DND-41 (cell line): ENCODE results near the gene HIVEP2.

ENCODE experiments used
- ATAC-seq: fragments of 200-7000 bp; cut with Tn5 transposase; 3 replicates; pipeline ENCODE4 v1.9.1; 2021; ENCODE audit warnings: low read depth; ENCODE audit not compliant: insufficient read depth
- DNase-seq: peaks from one replicate; pipeline ENCODE4 v3.0.0-alpha.2; 2020
- H2AFZ ChIP-seq: 2 replicates; pipeline ENCODE4 v1.6.0; 2012; ENCODE audit warnings: low read depth, low read length
- H3K27ac ChIP-seq: 2 replicates; pipeline ENCODE4 v1.5.1; 2012; ENCODE audit warnings: low read length, inconsistent platforms
- H3K27me3 ChIP-seq: fragments of 200-600 bp; sonication (generic); 2 replicates; pipeline ENCODE4 v1.6.0; 2012; ENCODE audit warnings: low read length, mild to moderate bottlenecking, inconsistent platforms; ENCODE audit not compliant: insufficient read depth, poor library complexity
- H3K36me3 ChIP-seq: 2 replicates; pipeline ENCODE4 v1.5.1; 2012; ENCODE audit warnings: low read length, inconsistent platforms; ENCODE audit not compliant: insufficient read depth
- H3K4me1 ChIP-seq: 2 replicates; pipeline ENCODE4 v1.5.1; 2012; ENCODE audit warnings: mild to moderate bottlenecking, low read length; ENCODE audit not compliant: insufficient read depth
- H3K4me2 ChIP-seq: 2 replicates; pipeline ENCODE4 v1.6.0; 2012; ENCODE audit warnings: mild to moderate bottlenecking, moderate library complexity, low read length, inconsistent platforms; ENCODE audit not compliant: insufficient read depth
- H3K4me3 ChIP-seq, 2 experiments: fragments of 200-600 bp in 1 of 2; shearing (Covaris generic) in 1 of 2; 2 replicates each; pipeline ENCODE4 v1.5.1; 2012 to 2016; ENCODE audit warnings: inconsistent platforms in 2 of 2, low read length in 2 of 2, mild to moderate bottlenecking in 2 of 2, low read depth in 1 of 2, moderate library complexity in 1 of 2
- H3K79me2 ChIP-seq: 2 replicates; pipeline ENCODE4 v1.6.0; 2012; ENCODE audit warnings: low read length, inconsistent platforms; ENCODE audit not compliant: insufficient read depth
- H3K9ac ChIP-seq: 2 replicates; pipeline ENCODE4 v1.6.0; 2012; ENCODE audit warnings: low read depth, mild to moderate bottlenecking, inconsistent platforms, low read length, moderate library complexity
- H3K9me3 ChIP-seq: 2 replicates; pipeline ENCODE4 v1.5.1; 2012; ENCODE audit warnings: low read length, moderate library complexity, mild to moderate bottlenecking, inconsistent platforms; ENCODE audit not compliant: insufficient read depth, severe bottlenecking
- H4K20me1 ChIP-seq: 2 replicates; pipeline ENCODE4 v1.6.0; 2012; ENCODE audit warnings: low read length; ENCODE audit not compliant: insufficient read depth
- EZH2 ChIP-seq: IDR thresholded peaks from 3 replicates; pipeline ENCODE4 v1.6.1; 2012; ENCODE audit warnings: borderline replicate concordance, low read depth, mild to moderate bottlenecking, moderate library complexity, low read length, inconsistent platforms; ENCODE audit not compliant: severe bottlenecking
- TF ChIP-seq, protein P1 (sequence below): IDR thresholded peaks from 2 replicates; pipeline ENCODE4 v1.5.1; 2012; ENCODE audit warnings: borderline replicate concordance, low read length, moderate library complexity, mild to moderate bottlenecking; ENCODE audit not compliant: poor library complexity, severe bottlenecking; ENCODE audit errors: extremely low read depth

HIVEP2 gene

DNA sequence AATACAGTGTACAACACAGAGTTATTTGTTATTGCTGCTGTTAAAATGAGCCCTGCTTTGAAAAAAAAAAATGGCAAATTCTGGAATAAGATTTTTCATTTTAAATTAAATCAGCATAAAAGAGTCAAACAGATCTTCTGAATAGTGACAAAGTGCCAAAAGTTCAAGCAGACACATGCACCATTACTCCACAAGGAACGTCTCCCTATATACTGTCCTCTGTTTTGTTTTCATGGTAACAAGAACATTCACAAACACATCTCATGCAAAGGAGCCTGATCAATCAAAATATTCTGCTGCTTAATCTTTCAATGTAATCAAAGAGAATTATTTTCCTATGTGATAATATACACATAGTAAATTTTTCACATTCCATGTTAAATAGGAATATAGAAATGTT is 2.7 kb downstream of the HIVEP2 start:
- H3K4me3 ChIP-seq: peak overlapping the region in 1 of 2 experiments; percentile 87; a peak in 1 of 4 replicates
- peaks cover 11% of the 10 kb centered on the region for H3K27me3 ChIP-seq
- ATAC-seq (no peak), DNase-seq (no peak)
- no peak overlapping the region for H2AFZ ChIP-seq
- peaks cover 58% of the 10 kb centered on the region for H3K79me2 ChIP-seq
- TF ChIP-seq, protein P1, sequence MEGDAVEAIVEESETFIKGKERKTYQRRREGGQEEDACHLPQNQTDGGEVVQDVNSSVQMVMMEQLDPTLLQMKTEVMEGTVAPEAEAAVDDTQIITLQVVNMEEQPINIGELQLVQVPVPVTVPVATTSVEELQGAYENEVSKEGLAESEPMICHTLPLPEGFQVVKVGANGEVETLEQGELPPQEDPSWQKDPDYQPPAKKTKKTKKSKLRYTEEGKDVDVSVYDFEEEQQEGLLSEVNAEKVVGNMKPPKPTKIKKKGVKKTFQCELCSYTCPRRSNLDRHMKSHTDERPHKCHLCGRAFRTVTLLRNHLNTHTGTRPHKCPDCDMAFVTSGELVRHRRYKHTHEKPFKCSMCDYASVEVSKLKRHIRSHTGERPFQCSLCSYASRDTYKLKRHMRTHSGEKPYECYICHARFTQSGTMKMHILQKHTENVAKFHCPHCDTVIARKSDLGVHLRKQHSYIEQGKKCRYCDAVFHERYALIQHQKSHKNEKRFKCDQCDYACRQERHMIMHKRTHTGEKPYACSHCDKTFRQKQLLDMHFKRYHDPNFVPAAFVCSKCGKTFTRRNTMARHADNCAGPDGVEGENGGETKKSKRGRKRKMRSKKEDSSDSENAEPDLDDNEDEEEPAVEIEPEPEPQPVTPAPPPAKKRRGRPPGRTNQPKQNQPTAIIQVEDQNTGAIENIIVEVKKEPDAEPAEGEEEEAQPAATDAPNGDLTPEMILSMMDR: no peak
- TF ChIP-seq EZH2: no peak
- peaks cover 46% of the 10 kb centered on the region for H3K4me1 ChIP-seq
- H3K9me3 ChIP-seq: no peaks in the 10 kb centered on the region
- H3K27ac ChIP-seq: peak overlapping the region; percentile 99
- peak overlapping the region; percentile 79 for H3K9ac ChIP-seq
- H3K36me3 ChIP-seq: no peaks in the 10 kb centered on the region
- H3K4me2 ChIP-seq: peak overlapping the region; percentile 80
- H4K20me1 ChIP-seq: no peaks in the 10 kb centered on the region

DNA sequence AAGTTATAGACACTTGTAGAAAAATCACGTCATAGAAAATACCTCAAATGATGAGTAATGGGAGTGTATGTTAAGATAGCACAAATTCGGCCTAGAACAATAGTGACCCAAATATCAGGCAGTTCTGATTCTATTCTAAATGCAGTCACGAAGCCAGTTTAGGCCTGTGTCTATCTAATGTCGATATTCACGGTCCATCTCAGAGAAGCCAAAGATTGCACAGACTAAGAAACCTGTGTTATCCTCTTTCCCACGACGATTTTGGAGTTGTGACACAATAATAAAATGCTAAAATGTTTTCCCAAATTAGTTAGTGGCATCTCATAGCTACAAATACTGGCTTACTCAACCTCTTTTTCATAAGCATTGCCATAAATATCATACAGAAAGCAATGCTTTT is 4.0 kb downstream of the HIVEP2 start:
- Histone ChIP-seq H2AFZ (no peak overlapping the region), H3K27ac (no peak overlapping the region), H3K4me2 (no peak overlapping the region), H3K9ac (no peak overlapping the region), H3K9me3 (no peaks in the 10 kb centered on the region), H3K27me3 (peaks cover 1% of the 10 kb centered on the region), H4K20me1 (no peaks in the 10 kb centered on the region), H3K36me3 (no peaks in the 10 kb centered on the region), H3K4me1 (peaks cover 44% of the 10 kb centered on the region), H3K4me3 (no peak overlapping the region), H3K79me2 (peaks cover 65% of the 10 kb centered on the region)
- DNase-seq (no peak), ATAC-seq (no peak)
- TF ChIP-seq, protein P1: no peak
- no peak for TF ChIP-seq EZH2

DNA sequence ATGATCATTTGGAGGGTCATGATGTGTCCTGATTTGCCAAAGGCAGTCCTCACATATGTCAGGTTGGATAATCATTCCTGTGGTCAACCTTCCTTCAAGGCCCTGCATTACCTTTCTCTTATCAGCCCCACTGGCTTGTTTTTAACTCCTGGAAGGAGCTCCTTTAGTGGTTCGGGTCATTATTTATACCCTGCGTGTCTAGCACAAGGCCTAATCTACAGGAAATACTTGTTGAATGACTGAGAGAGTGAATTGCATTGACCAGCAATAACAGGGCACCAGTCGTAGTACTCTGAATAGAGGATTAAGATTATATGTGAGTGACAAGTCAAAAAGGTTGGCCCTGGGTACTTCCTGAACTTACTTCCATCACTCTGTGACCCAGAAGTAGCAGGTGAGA is 4.5 kb downstream of the HIVEP2 start:
- TF ChIP-seq, protein P1: no peak
- no peak for TF ChIP-seq EZH2
- Histone ChIP-seq H3K27me3 (no peaks in the 10 kb centered on the region), H3K9me3 (no peaks in the 10 kb centered on the region), H2AFZ (no peak overlapping the region), H4K20me1 (no peaks in the 10 kb centered on the region), H3K36me3 (no peaks in the 10 kb centered on the region), H3K4me3 (no peak overlapping the region), H3K4me2 (no peak overlapping the region), H3K4me1 (peaks cover 49% of the 10 kb centered on the region), H3K27ac (no peak overlapping the region), H3K79me2 (peaks cover 66% of the 10 kb centered on the region), H3K9ac (no peak overlapping the region)
- ATAC-seq (no peak), DNase-seq (no peak)

DNA sequence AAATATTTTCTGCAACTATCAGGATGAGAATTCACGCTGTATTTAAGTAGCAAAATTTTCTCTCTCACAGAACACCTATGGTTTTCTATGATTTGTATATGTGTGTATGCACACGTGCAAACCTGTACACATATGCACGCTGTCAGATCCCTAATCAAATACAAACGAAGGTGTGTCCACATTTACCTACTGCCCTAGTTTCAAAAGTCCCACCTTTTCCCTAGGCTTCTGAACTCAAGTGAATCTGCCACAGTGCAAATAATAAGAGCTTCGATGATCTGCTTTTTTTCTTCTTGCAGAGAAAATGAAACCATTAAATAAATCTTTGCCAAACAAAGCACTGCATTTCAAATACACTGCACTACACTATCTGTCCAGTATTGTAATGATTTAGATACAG is 6.5 kb downstream of the HIVEP2 start:
- TF ChIP-seq EZH2: no peak
- TF ChIP-seq, protein P1: no peak

More for the DNA sequence above, 6.5 kb downstream of the HIVEP2 start:
- no peak overlapping the region for H3K4me2 ChIP-seq
- peaks cover 85% of the 10 kb centered on the region for H3K79me2 ChIP-seq
- ATAC-seq: no peak
- no peak overlapping the region for H3K27ac ChIP-seq
- peaks cover 53% of the 10 kb centered on the region for H3K4me1 ChIP-seq
- no peaks in the 10 kb centered on the region for H3K27me3 ChIP-seq
- DNase-seq: no peak
- H3K9me3 ChIP-seq: no peaks in the 10 kb centered on the region
- H3K36me3 ChIP-seq: no peaks in the 10 kb centered on the region
- no peak overlapping the region for H3K9ac ChIP-seq
- H4K20me1 ChIP-seq: no peaks in the 10 kb centered on the region
- H3K4me3 ChIP-seq: no peak overlapping the region
- no peak overlapping the region for H2AFZ ChIP-seq
